ENCODE data around the gene JUND. TPM values are rescaled to one million over a fixed set of nuclear protein-coding genes. Genes with fewer than 3 reads are reported as not detected.

JUND gene
- total RNA-seq, 2 donors from 2014 or later = 250 to 607 TPM

DNA sequence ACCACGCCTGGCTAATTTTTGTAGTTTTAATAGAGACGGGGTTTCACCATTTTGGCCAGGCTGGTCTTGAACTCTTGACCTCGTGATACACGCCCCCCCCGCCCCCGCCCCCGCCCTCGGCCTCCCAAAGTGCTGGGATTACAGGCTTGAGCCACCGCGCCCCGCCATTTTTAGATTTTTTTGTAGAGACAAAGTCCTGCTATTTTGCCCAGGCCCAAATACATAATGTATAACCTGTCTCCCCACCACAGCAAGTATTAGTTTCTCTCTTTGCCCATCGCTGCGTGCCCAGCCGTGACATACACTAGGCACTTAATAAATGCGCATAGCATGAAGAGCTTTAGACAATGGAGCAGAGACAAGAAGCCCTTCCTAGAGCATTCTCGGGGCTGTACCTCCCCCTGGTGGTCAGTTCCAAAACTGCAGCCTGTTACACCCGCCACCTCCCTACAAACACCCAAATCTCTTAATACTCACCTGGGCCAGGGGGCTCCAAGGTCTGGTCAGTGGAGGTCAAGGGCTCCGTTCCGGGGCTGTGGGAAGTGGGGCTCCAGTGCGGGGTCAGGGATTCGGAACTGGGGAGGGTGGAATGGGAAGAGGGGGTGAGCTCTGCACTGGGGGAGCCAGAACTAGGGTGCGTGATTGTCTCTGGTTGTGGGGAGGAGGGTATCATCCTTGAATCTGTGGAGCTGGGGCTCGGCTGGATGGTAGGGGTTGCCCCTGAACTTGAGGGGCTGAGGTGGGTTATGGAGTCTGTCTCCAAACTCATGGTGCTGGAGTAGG lies 29.6 kb downstream of the JUND start:
- Histone ChIP-seq H3K9me3 (no peaks in the 10 kb centered on the region), H3K4me1 (peaks cover 10% of the 10 kb centered on the region), H3K4me3 (no peak overlapping the region), H3K27ac (no peak overlapping the region), H3K36me3 (replicated peaks in 1 of 2; ENCODE audit: insufficient read depth in 1 of 2, low read depth in 2 of 2) (no peaks in the 10 kb centered on the region), H3K27me3 (no peaks in the 10 kb centered on the region)
- peak; percentile 73 to 83 (median 78) for DNase-seq
- no peak for TF ChIP-seq POLR2A (IDR thresholded peaks at IDR 0.05)
- TF ChIP-seq, protein P1, sequence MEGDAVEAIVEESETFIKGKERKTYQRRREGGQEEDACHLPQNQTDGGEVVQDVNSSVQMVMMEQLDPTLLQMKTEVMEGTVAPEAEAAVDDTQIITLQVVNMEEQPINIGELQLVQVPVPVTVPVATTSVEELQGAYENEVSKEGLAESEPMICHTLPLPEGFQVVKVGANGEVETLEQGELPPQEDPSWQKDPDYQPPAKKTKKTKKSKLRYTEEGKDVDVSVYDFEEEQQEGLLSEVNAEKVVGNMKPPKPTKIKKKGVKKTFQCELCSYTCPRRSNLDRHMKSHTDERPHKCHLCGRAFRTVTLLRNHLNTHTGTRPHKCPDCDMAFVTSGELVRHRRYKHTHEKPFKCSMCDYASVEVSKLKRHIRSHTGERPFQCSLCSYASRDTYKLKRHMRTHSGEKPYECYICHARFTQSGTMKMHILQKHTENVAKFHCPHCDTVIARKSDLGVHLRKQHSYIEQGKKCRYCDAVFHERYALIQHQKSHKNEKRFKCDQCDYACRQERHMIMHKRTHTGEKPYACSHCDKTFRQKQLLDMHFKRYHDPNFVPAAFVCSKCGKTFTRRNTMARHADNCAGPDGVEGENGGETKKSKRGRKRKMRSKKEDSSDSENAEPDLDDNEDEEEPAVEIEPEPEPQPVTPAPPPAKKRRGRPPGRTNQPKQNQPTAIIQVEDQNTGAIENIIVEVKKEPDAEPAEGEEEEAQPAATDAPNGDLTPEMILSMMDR (IDR thresholded peaks at IDR 0.05) = peak; percentile 87 to 96 (median 90)
- WGBS, 2 donors = 15 to 19% methylated on average over 14 to 23 of the region's 23 CpGs
- ATAC-seq = peak; percentile 78
- intact Hi-C loops (cut with DNase I) = loop anchor here (5.0 kb wide), 1 partner anchor 39 kb away; no protein-coding TSS in a partner anchor

DNA sequence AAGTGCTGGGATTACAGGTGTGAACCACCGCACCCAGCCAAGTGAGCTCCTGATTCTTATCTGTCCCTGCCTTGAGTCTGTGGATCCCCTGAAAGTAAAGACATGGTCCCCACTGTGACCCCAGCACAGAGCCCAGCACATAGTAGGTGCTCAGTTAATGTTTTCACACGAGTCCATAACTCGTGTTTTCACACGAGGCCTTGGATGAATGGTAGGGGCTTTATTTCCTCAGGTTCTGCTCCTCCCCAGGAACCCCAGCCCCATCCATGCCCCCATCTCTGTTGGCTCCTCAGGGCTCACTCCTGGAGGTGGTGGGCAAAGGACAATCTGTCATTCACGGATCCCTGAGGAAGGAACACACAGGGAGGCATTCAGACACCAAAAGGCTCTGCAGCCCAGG lies 31.6 kb downstream of the JUND start:
- 82 to 94% methylated on average over 5 of the region's 5 CpGs for WGBS, 2 donors
- intact Hi-C loops (cut with DNase I) = loop anchor here (5.0 kb wide), 1 partner anchor 38 kb away; no protein-coding TSS in a partner anchor
- H3K4me3 ChIP-seq = no peak overlapping the region
- no peak overlapping the region for H3K27ac ChIP-seq
- ATAC-seq (no peak), DNase-seq (no peak)
- TF ChIP-seq, protein P1 (IDR thresholded peaks at IDR 0.05) = no peak
- TF ChIP-seq POLR2A (IDR thresholded peaks at IDR 0.05) = no peak
- H3K4me1 ChIP-seq = peaks cover 1% of the 10 kb centered on the region
- H3K9me3 ChIP-seq = no peaks in the 10 kb centered on the region
- H3K27me3 ChIP-seq = no peaks in the 10 kb centered on the region
- no peaks in the 10 kb centered on the region for H3K36me3 ChIP-seq (replicated peaks in 1 of 2; ENCODE audit: insufficient read depth in 1 of 2, low read depth in 2 of 2)

DNA sequence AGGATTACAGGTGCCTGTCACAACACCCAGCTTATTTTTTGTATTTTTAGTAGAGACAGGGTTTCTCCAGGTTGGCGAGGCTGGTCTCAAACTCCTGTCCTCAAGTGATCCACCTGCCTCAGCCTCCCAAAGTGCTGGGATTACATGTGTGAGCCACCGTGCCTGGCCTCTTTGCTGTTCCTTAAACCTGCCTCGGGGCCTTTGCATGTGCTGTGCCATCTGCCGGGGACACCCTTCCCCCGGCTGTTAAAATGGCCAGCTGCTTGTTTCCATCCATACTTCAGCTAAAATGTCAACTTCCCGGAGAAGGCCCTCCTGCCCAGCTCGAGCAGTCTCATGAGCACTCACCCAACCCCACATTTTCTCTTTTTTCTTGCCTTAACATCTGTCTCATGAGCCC lies 36.1 kb downstream of the JUND start:
- 69 to 74% methylated on average over 6 to 7 of the region's 7 CpGs for WGBS, 2 donors
- H3K4me3 ChIP-seq = no peak overlapping the region
- DNase-seq (no peak), ATAC-seq (no peak)
- no peaks in the 10 kb centered on the region for H3K9me3 ChIP-seq
- H3K36me3 ChIP-seq (replicated peaks in 1 of 2; ENCODE audit: insufficient read depth in 1 of 2, low read depth in 2 of 2) = no peaks in the 10 kb centered on the region
- TF ChIP-seq POLR2A (IDR thresholded peaks at IDR 0.05) = no peak
- TF ChIP-seq, protein P1 (IDR thresholded peaks at IDR 0.05) = no peak
- intact Hi-C loops (cut with DNase I) = no loop called here
- no peak overlapping the region for H3K27ac ChIP-seq
- no peaks in the 10 kb centered on the region for H3K27me3 ChIP-seq
- no peaks in the 10 kb centered on the region for H3K4me1 ChIP-seq

- H3K36me3 ChIP-seq (replicated peaks in 1 of 2; ENCODE audit: insufficient read depth in 1 of 2, low read depth in 2 of 2) = no peaks in the 10 kb centered on the region
- H3K27me3 ChIP-seq = no peaks in the 10 kb centered on the region
- intact Hi-C loops (cut with DNase I) = no loop called here
- no peaks in the 10 kb centered on the region for H3K4me1 ChIP-seq
- H3K9me3 ChIP-seq = no peaks in the 10 kb centered on the region
- no peak for TF ChIP-seq POLR2A (IDR thresholded peaks at IDR 0.05)
- TF ChIP-seq, protein P1 (IDR thresholded peaks at IDR 0.05) = no peak
- no peak for ATAC-seq
- no peak overlapping the region for H3K4me3 ChIP-seq
- no peak overlapping the region for H3K27ac ChIP-seq
- 30 to 34% methylated on average over 11 to 12 of the region's 12 CpGs for whole genome bisulfite sequencing, 2 donors
- no peak for DNase-seq
These were observed 42.1 kb downstream of the JUND start for GRCh38 chr19:18239303-18239702.

DNA sequence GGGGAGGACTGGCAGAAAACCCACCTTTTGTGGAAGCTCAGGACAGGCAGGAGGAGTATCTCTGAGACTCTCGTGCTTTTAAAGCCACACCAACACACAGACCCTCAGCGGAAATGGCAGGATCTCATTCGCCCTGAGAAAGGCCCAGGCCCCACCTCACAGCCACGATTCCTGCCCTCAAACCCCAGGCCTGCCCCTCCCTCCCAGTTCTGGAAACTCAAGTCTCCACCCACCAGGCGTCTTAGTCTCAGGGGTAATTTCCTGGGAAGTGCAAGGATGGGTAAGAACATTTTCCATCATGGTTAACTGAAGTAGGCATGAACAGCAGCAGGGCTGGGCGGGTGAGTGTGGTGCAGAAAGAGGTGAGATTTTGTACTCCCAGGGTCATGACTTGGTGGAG lies 47.2 kb downstream of the JUND start:
- H3K4me3 ChIP-seq = no peak overlapping the region
- no peak overlapping the region for H3K27ac ChIP-seq
- ATAC-seq = no peak
- no peak for DNase-seq
- peaks cover 0 to 9% (median 0%) of the 10 kb centered on the region in 3 donors for H3K9me3 ChIP-seq
- WGBS, 2 donors = 26 to 35% methylated on average over 4 to 6 of the region's 6 CpGs
- H3K36me3 ChIP-seq (replicated peaks in 1 of 2; ENCODE audit: insufficient read depth in 1 of 2, low read depth in 2 of 2) = no peaks in the 10 kb centered on the region
- intact Hi-C loops (cut with DNase I) = no loop called here
- no peaks in the 10 kb centered on the region for H3K4me1 ChIP-seq
- H3K27me3 ChIP-seq = peaks cover 0 to 9% of the 10 kb centered on the region in 2 donors
- TF ChIP-seq, protein P1 (IDR thresholded peaks at IDR 0.05) = no peak
- TF ChIP-seq POLR2A (IDR thresholded peaks at IDR 0.05) = no peak
